Right lobe of liver (tissue), 6 donors: Measurements from ENCODE around the gene PACS2. TPM values are rescaled to one million over a fixed set of nuclear protein-coding genes. Genes with fewer than 3 reads are reported as not detected.
"Not testable (repeated sequence)": the region's sequence is repeated elsewhere in the genome, so short reads cannot be mapped to it uniquely, and the experiment has no call there.

Experiments
- ATAC-seq, 4 donors: fragments of 200-7000 bp; cut with Tn5 transposase; one replicate each; pipeline ENCODE4 v1.9.1; 2020; ENCODE audit warnings: mild to moderate bottlenecking in 4 of 4, moderate library complexity in 4 of 4
- DNase-seq, 3 donors: peaks; one replicate each; pipeline ENCODE4 v3.0.0-alpha.2; 2020
- H3K27ac ChIP-seq, 3 donors: fragments of 200-600 bp; one replicate each; pipeline ENCODE4 v1.8.0; 2022
- H3K27me3 ChIP-seq, 2 donors: fragments of 200-600 bp; one replicate each; pipeline ENCODE4 v1.8.0; 2022
- H3K36me3 ChIP-seq, 4 donors: fragments of 200-600 bp; sonication (generic) in 1 of 4; one replicate each; pipeline versions ENCODE4 v1.5.1 to v1.8.0; 2017 to 2022; ENCODE audit warnings: control low read depth in 1 of 4
- H3K4me1 ChIP-seq, 4 donors: fragments of 200-600 bp; sonication (generic) in 1 of 4; one replicate each; pipeline versions ENCODE4 v1.5.1 to v1.8.0; 2017 to 2022; ENCODE audit warnings: control low read depth in 1 of 4
- H3K4me3 ChIP-seq, 3 donors: fragments of 200-600 bp; one replicate each; pipeline ENCODE4 v1.8.0; 2022
- H3K9me3 ChIP-seq, 4 donors: fragments of 200-600 bp; sonication (generic) in 1 of 4; one replicate each; pipeline versions ENCODE4 v1.5.1 to v1.8.0; 2017 to 2022; ENCODE audit warnings: control low read depth in 1 of 4
- CTCF ChIP-seq, 4 donors: fragments of 200-600 bp in 3 of 4; fragments of 450-650 bp in 1 of 4; IDR thresholded peaks; one replicate each; pipeline versions ENCODE4 v1.5.1 to v1.8.0; 2016 to 2022; ENCODE audit warnings: antibody characterized with exemption in 4 of 4, mild to moderate bottlenecking in 2 of 4
- POLR2A ChIP-seq: fragments of 450-650 bp; IDR thresholded peaks from one replicate; pipeline ENCODE4 v1.6.1; 2017; ENCODE audit warnings: antibody characterized with exemption, mild to moderate bottlenecking
- WGBS: methylation state at CpG from one replicate; pipeline ENCODE4 v1.1.6; 2018; ENCODE audit warnings: low coverage, low lambda C conversion rate; ENCODE audit not compliant: insufficient coverage; ENCODE audit errors: missing lambda C conversion rate; 5-methylcytosine and 5-hydroxymethylcytosine counted together
- intact Hi-C, 2 donors: fragments of 100-400 bp; cut with DNase I; formaldehyde crosslinking; loops; one replicate each; pipeline versions ENCODE4 v1.11.2 to v1.14.1; 2022
- total RNA-seq, 6 experiments: library from RNA; depleted of rRNA in 2 of 6; stranded (reverse); fragments of >200 nt in 2 of 6; fragmentation: NEBNext Ultra II Directional in 3 of 6; extraction: Animal tissue kit (Norgen Biotek cat#: 25700) in 3 of 6; gene quantifications; one replicate each; pipeline versions ENCODE4 v1.1.0 to v1.2.4, GENCODE V29; 2016 to 2023
- donor health status: DM: no; HTN: yes; CAD: no.
- donor health status: DM: no; HTN: no; CAD: no.
- donor health status: DM: no; HTN: no; CAD: no.
- donor health status: DM: no; HTN: yes; CAD: no.
- donor health status: DM: no; HTN: yes; CAD: no.

The PACS2 gene
- total RNA-seq, 6 experiments from 2014 or later, result 19.8 to 26.7 (median 21.5) TPM

- Histone ChIP-seq H3K4me3 (no peak overlapping the region), H3K36me3 (no peaks in the 10 kb centered on the region), H3K9me3 (no peaks in the 10 kb centered on the region), H3K27ac (peak overlapping the region in 2 of 3 donors; percentile 40 to 41), H3K4me1 (peaks cover 0 to 43% (median 22%) of the 10 kb centered on the region in 4 donors), H3K27me3 (no peaks in the 10 kb centered on the region)
- TF ChIP-seq CTCF (IDR thresholded peaks at IDR 0.05), result no peak
- TF ChIP-seq POLR2A, result no peak
- DNase-seq, result peak in 1 of 3 donors; percentile 70
- WGBS, result 11% methylated on average over 5 of the region's 24 CpGs
- ATAC-seq, result peak; percentile 9 to 65 (median 50)
- intact Hi-C loops, result loop anchor here (10.0 kb wide), 3 partner anchors 67 to 193 kb away; no protein-coding TSS in a partner anchor
These were observed 27.1 kb upstream of the PACS2 start for GRCh38 chr14:105287249-105288102.

GRCh38 chr14:105288936-105289335 lies 25.6 kb upstream of the PACS2 start:
- not testable (repeated sequence) for H3K36me3 ChIP-seq, DNase-seq, H3K27me3 ChIP-seq, H3K27ac ChIP-seq, H3K9me3 ChIP-seq, H3K4me3 ChIP-seq, ATAC-seq
- intact Hi-C loops, result loop anchor here (10.0 kb wide), 3 partner anchors 66 to 194 kb away; no protein-coding TSS in a partner anchor
- H3K4me1 ChIP-seq, result peaks cover 0 to 39% (median 21%) of the 10 kb centered on the region in 4 donors
- 70% methylated on average over 5 of the region's 6 CpGs for WGBS

- no peak overlapping the region for H3K27ac ChIP-seq
- TF ChIP-seq POLR2A, result no peak
- no peak for TF ChIP-seq CTCF (IDR thresholded peaks at IDR 0.05)
- no peaks in the 10 kb centered on the region for H3K27me3 ChIP-seq
- intact Hi-C loops, result no loop called here
- H3K9me3 ChIP-seq, result no peaks in the 10 kb centered on the region
- H3K4me1 ChIP-seq, result peaks cover 0 to 29% (median 12%) of the 10 kb centered on the region in 4 donors
- no peak overlapping the region for H3K4me3 ChIP-seq
- DNase-seq (peak in 1 of 3 donors; percentile 64), ATAC-seq (peak; percentile 48 to 76 (median 72))
- no peaks in the 10 kb centered on the region for H3K36me3 ChIP-seq
- WGBS, result 58% methylated on average over 3 of the region's 13 CpGs
These were observed 23.8 kb upstream of the PACS2 start for GRCh38 chr14:105290621-105291346.

- no peak for TF ChIP-seq CTCF (IDR thresholded peaks at IDR 0.05)
- no peak for TF ChIP-seq POLR2A
- WGBS, result 65% methylated on average over 9 of the region's 26 CpGs
- no peak overlapping the region for H3K4me3 ChIP-seq
- H3K27me3 ChIP-seq, result no peaks in the 10 kb centered on the region
- no peaks in the 10 kb centered on the region for H3K9me3 ChIP-seq
- peak in 3 of 4 donors; percentile 10 to 23 (median 20) for ATAC-seq
- no peak for DNase-seq
- H3K36me3 ChIP-seq, result no peaks in the 10 kb centered on the region
- H3K27ac ChIP-seq, result no peak overlapping the region
- intact Hi-C loops, result no loop called here
- peaks cover 0 to 12% (median under 1%) of the 10 kb centered on the region in 4 donors for H3K4me1 ChIP-seq
These were observed 21.5 kb upstream of the PACS2 start for GRCh38 chr14:105292826-105293711.
